Transverse colon (tissue), 4 donors: ENCODE data around the gene TGFB1I1. TPM values are rescaled to one million over a fixed set of nuclear protein-coding genes. Genes with fewer than 3 reads are reported as not detected.
"Not testable (repeated sequence)": the region's sequence is repeated elsewhere in the genome, so short reads cannot be mapped to it uniquely, and the experiment has no call there.

ENCODE experiments used
- DNase-seq: peaks from one replicate; pipeline ENCODE4 v3.0.0-alpha.2; 2019
- H3K27ac ChIP-seq, 4 donors: fragments of 200-600 bp; sonication (generic); 2 replicates each; pipeline ENCODE4 v1.5.1; 2016 to 2018; ENCODE audit warnings: inconsistent platforms in 4 of 4
- H3K27me3 ChIP-seq: fragments of 200-600 bp; sonication (generic); 2 replicates; pipeline ENCODE4 v1.5.1; 2017; ENCODE audit warnings: inconsistent platforms
- H3K36me3 ChIP-seq, 4 donors: fragments of 200-600 bp; sonication (generic); 2 replicates each; pipeline ENCODE4 v1.5.1; 2017 to 2019; ENCODE audit warnings: inconsistent platforms in 4 of 4
- H3K4me1 ChIP-seq, 4 donors: fragments of 200-600 bp; sonication (generic); 2 replicates each; pipeline ENCODE4 v1.5.1; 2017 to 2020; ENCODE audit warnings: inconsistent platforms in 4 of 4
- H3K4me3 ChIP-seq, 4 donors: fragments of 200-600 bp; sonication (generic); 1 replicate in 1 of 4; 2 replicates in 3 of 4; pipeline versions ENCODE4 v1.5.1 to v1.6.1; 2017 to 2019; ENCODE audit warnings: inconsistent platforms in 4 of 4
- H3K9me3 ChIP-seq, 2 donors: fragments of 200-600 bp; sonication (generic); 2 replicates each; pipeline ENCODE4 v1.5.1; 2017 to 2019; ENCODE audit warnings: inconsistent platforms in 2 of 2
- EP300 ChIP-seq: sonication (generic); formaldehyde crosslinking; IDR thresholded peaks from one replicate; pipeline ENCODE4 v1.6.1; 2017; ENCODE audit warnings: antibody characterized with exemption, low read depth
- POLR2A ChIP-seq: fragments of 450-650 bp; IDR thresholded peaks from one replicate; pipeline ENCODE4 v1.6.1; 2016; ENCODE audit warnings: antibody characterized with exemption, mild to moderate bottlenecking, moderate library complexity
- POLR2AphosphoS5 ChIP-seq, 3 donors: sonication (generic); formaldehyde crosslinking; IDR thresholded peaks; one replicate each; pipeline ENCODE4 v1.6.1; 2016; ENCODE audit warnings: antibody characterized with exemption in 3 of 3
- WGBS, 2 donors: methylation state at CpG; one replicate each; pipeline ENCODE4 v1.1.5; 2018; ENCODE audit warnings: low coverage in 1 of 2; 5-methylcytosine and 5-hydroxymethylcytosine counted together
- in situ Hi-C, 4 donors: fragments of 200-750 bp; cut with MboI; loops; one replicate each; pipeline versions ENCODE4 v1.15.0 to v1.15.1; 2017; ENCODE audit warnings: low sequenced_read_pairs in 3 of 4, low pct_ligation_motif_present in 1 of 4, low pct_unique_long_range_greater_than_20kb in 1 of 4
- intact Hi-C: fragments of 100-400 bp; cut with DNase I; formaldehyde crosslinking; loops from one replicate; pipeline ENCODE4 v1.15.1; 2023; ENCODE audit warnings: low total_unique reads
- total RNA-seq, 4 donors: library from RNA; depleted of rRNA; stranded (reverse); fragments of >200 nt; gene quantifications; one replicate each; pipeline ENCODE4 v1.1.0, GENCODE V29; 2016
- TF ChIP-seq, protein P1 (sequence below), 5 experiments: fragments of 200-600 bp in 3 of 5; fragments of 450-650 bp in 2 of 5; sonication (generic) in 3 of 5; IDR thresholded peaks; 1 replicate in 2 of 5; 2 replicates in 3 of 5; pipeline ENCODE4 v1.5.1; 2016 to 2017; ENCODE audit warnings: antibody characterized with exemption in 5 of 5, inconsistent platforms in 3 of 5, mild to moderate bottlenecking in 2 of 5, moderate library complexity in 1 of 5

TGFB1I1 gene
- total RNA-seq, 4 donors from 2014 or later = 43.0 to 102 (median 61.4) TPM

DNA sequence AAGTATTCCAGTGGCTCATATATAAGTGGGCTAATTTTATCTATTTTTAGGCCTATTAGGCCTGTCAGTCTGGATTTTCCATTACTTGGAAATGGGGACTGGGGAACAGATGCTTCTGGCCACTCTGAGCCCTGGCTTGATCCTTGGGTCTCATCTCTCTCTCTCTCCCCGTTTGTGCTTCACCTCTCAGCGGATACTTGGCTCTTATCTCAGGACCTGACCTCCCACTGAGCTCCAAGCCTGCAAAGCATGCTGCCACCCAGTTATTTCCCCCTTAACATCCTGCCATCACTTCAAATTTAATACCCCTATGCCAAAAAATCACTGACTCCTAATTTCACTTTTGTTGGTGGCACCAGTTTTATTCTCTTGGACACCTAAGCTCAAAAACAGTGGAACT lies 33.5 kb upstream of the TGFB1I1 start:
- intact Hi-C loops = no loop called here
- TF ChIP-seq POLR2AphosphoS5 (IDR thresholded peaks at IDR 0.05) (no peak), POLR2A (no peak), EP300 (no peak)
- TF ChIP-seq, protein P1, sequence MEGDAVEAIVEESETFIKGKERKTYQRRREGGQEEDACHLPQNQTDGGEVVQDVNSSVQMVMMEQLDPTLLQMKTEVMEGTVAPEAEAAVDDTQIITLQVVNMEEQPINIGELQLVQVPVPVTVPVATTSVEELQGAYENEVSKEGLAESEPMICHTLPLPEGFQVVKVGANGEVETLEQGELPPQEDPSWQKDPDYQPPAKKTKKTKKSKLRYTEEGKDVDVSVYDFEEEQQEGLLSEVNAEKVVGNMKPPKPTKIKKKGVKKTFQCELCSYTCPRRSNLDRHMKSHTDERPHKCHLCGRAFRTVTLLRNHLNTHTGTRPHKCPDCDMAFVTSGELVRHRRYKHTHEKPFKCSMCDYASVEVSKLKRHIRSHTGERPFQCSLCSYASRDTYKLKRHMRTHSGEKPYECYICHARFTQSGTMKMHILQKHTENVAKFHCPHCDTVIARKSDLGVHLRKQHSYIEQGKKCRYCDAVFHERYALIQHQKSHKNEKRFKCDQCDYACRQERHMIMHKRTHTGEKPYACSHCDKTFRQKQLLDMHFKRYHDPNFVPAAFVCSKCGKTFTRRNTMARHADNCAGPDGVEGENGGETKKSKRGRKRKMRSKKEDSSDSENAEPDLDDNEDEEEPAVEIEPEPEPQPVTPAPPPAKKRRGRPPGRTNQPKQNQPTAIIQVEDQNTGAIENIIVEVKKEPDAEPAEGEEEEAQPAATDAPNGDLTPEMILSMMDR (IDR thresholded peaks at IDR 0.05) = no peak
- 72 to 83% methylated on average over 2 of the region's 2 CpGs for WGBS, 2 donors

GRCh38 chr16:31439023-31439422 lies 32.9 kb upstream of the TGFB1I1 start:
- H3K4me3 ChIP-seq, H3K27me3 ChIP-seq, H3K9me3 ChIP-seq, H3K27ac ChIP-seq, DNase-seq, intact Hi-C loops, H3K36me3 ChIP-seq: not testable (repeated sequence)
- WGBS, 2 donors = 45 to 65% methylated on average over 3 to 4 of the region's 4 CpGs
- in situ Hi-C loops = loop anchor here in 2 of 4 donors (25.0 kb wide), 2 partner anchors 252 to 452 kb away; partner anchors contain the start of genes HSD3B7 (in 2 of the 2) and FUS (in 1 of the 2)
- H3K4me1 ChIP-seq = peaks cover 0 to 11% (median 4%) of the 10 kb centered on the region in 4 donors

More for the DNA sequence above, 33.5 kb upstream of the TGFB1I1 start:
- Histone ChIP-seq H3K36me3 (no peaks in the 10 kb centered on the region), H3K4me3 (no peak overlapping the region), H3K27me3 (no peaks in the 10 kb centered on the region), H3K27ac (no peak overlapping the region), H3K9me3 (no peaks in the 10 kb centered on the region), H3K4me1 (peaks cover 0 to 11% (median 4%) of the 10 kb centered on the region in 4 donors)
- in situ Hi-C loops = loop anchor here in 2 of 4 donors (25.0 kb wide), 2 partner anchors 251 to 451 kb away; partner anchors contain the start of genes HSD3B7 (in 2 of the 2) and FUS (in 1 of the 2)
- DNase-seq = no peak

DNA sequence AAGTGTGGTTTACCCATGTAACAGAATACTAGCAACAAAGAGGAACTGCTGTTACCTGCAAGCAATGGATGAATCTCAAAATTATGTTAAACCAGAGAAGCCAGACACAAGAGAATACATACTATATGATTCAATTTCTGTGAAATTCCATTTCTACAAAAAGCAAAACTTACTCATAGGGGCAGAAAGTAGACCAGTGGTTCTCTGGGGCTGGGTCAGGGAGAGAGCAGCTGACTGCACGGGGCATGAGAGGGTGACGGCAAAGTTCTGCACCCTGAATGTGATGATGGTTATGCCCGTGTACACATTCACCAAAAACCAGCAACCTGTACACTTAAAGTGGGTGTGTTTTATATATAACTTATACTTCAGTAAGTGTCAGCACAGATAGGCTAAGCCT lies 32.4 kb upstream of the TGFB1I1 start:
- Histone ChIP-seq H3K4me1 (peaks cover 0 to 11% (median 4%) of the 10 kb centered on the region in 4 donors), H3K36me3 (no peaks in the 10 kb centered on the region), H3K4me3 (no peak overlapping the region), H3K9me3 (no peaks in the 10 kb centered on the region), H3K27ac (no peak overlapping the region), H3K27me3 (no peaks in the 10 kb centered on the region)
- intact Hi-C loops (no loop called here), in situ Hi-C loops (loop anchor here in 2 of 4 donors (25.0 kb wide), 2 partner anchors 252 to 452 kb away; partner anchors contain the start of genes HSD3B7 (in 2 of the 2) and FUS (in 1 of the 2))
- WGBS, 2 donors = 67 to 85% methylated on average over 3 of the region's 3 CpGs
- TF ChIP-seq POLR2A (no peak), POLR2AphosphoS5 (IDR thresholded peaks at IDR 0.05) (no peak), EP300 (no peak)
- TF ChIP-seq, protein P1 (IDR thresholded peaks at IDR 0.05) = no peak
- DNase-seq = no peak

DNA sequence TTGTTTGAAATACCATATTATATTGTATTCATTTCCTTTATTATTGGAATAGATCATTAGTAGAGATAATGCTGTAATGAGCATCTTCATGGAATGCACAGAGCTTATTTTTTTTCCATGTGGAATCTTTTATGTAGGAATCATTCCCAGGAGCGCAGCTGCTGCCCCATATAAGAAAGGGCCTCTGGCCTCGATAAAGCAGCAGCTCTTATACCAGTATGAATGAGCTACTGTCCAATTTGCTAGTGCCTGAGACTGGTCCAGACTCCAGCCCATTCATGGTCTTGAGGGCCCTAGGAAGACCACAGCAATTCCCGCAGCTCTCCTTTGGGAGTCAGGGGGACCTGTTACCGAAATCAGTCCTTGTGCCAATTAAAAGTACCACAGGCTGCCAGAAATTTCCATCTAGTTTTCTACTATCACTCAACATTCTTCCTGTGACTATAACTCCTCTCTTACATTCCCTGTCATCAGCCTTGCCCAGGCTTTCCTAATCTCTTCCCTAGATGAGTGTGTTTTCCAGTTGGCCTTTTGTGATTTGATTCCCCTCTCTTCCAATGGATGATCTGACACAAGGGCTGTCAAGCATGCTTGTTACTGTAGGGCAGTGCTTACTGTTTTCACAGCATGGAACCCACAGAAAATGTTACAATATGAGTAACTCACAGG lies 31.3 kb upstream of the TGFB1I1 start:
- Histone ChIP-seq H3K4me3 (no peak overlapping the region), H3K9me3 (no peaks in the 10 kb centered on the region), H3K27ac (no peak overlapping the region), H3K27me3 (no peaks in the 10 kb centered on the region), H3K4me1 (peaks cover 0 to 11% (median 4%) of the 10 kb centered on the region in 4 donors), H3K36me3 (no peaks in the 10 kb centered on the region)
- 71 to 79% methylated on average over 4 of the region's 4 CpGs for WGBS, 2 donors
- in situ Hi-C loops = loop anchor here (10.0 to 25.0 kb wide), 4 partner anchors 246 to 453 kb away; partner anchors contain the start of genes HSD3B7 (in 2 of the 4) and FUS (in 1 of the 4)
- TF ChIP-seq, protein P1 (IDR thresholded peaks at IDR 0.05) = no peak
- TF ChIP-seq POLR2AphosphoS5 (IDR thresholded peaks at IDR 0.05) (no peak), EP300 (no peak), POLR2A (no peak)
- no peak for DNase-seq
- intact Hi-C loops = loop anchor here (10.0 kb wide), 1 partner anchor 256 kb away; the partner anchor contains the start of gene FUS
